GM23338 (cell line): ENCODE measurements around the gene IDUA.

Experiments
- CREB1 ChIP-seq: fragments of 250-450 bp; sonication (Bioruptor Pico); IDR thresholded peaks from 2 replicates; pipeline ENCODE4 v1.5.0; 2020; ENCODE audit warnings: low read depth, mild to moderate bottlenecking, moderate library complexity
- CTCF ChIP-seq, 2 experiments: fragments of 200-600 bp in 1 of 2; sonication (generic) in 1 of 2; conservative IDR thresholded peaks; 2 replicates each; pipeline versions ENCODE4 v1.5.1 to v1.6.1; 2016 to 2017; ENCODE audit warnings: antibody characterized with exemption in 2 of 2, low read depth in 2 of 2, mild to moderate bottlenecking in 2 of 2, moderate library complexity in 1 of 2
- EZH2 ChIP-seq: fragments of 200-600 bp; sonication (generic); IDR thresholded peaks from one replicate; pipeline ENCODE4 v1.8.0; 2017; ENCODE audit warnings: antibody characterized with exemption, mild to moderate bottlenecking, low read depth; ENCODE audit not compliant: unreplicated experiment
- EZH2phosphoT487 ChIP-seq: fragments of 200-600 bp; sonication (generic); IDR thresholded peaks from one replicate; pipeline ENCODE4 v1.8.1; 2018; ENCODE audit warnings: antibody characterized with exemption; ENCODE audit not compliant: unreplicated experiment
- JUNB ChIP-seq: IDR thresholded peaks from one replicate; pipeline ENCODE4 v1.6.1; 2016; ENCODE audit warnings: antibody characterized with exemption; ENCODE audit not compliant: unreplicated experiment
- POLR2AphosphoS5 ChIP-seq: IDR thresholded peaks from 2 replicates; pipeline ENCODE4 v1.6.1; 2016; ENCODE audit warnings: antibody characterized with exemption, low read depth
- REST ChIP-seq: IDR thresholded peaks from one replicate; pipeline ENCODE4 v1.6.1; 2018; ENCODE audit warnings: antibody characterized with exemption; ENCODE audit not compliant: unreplicated experiment
- STAT1 ChIP-seq: IDR thresholded peaks from one replicate; pipeline ENCODE4 v1.6.1; 2016; ENCODE audit warnings: antibody characterized with exemption; ENCODE audit not compliant: unreplicated experiment
- ZNF331 ChIP-seq: fragments of 250-450 bp; sonication (Bioruptor Pico); IDR thresholded peaks from 2 replicates; pipeline ENCODE4 v1.5.0; 2020; ENCODE audit warnings: low read depth, mild to moderate bottlenecking, moderate library complexity

- TF ChIP-seq CTCF (conservative IDR thresholded peaks at IDR 0.05; ENCODE audit: low read depth in 2 of 2) (peak; percentile 30 to 60; a peak in 3 of 4 replicates), STAT1 (no peak), POLR2AphosphoS5 (peak; percentile 58; the same call in 1 of the 2 replicates), EZH2phosphoT487 (no peak), CREB1 (no peak), REST (no peak), JUNB (no peak), ZNF331 (no peak), EZH2 (no peak)
These were observed at the start of gene IDUA for GRCh38 chr4:986879-987623.
